ENCODE measurements around the gene UFSP2. TPM values are rescaled to one million over a fixed set of nuclear protein-coding genes. Genes with fewer than 3 reads are reported as not detected.

UFSP2 gene
- polyA plus RNA-seq, 1 donor (not counting 4 experiments of a cell fraction or from before 2014, with no cell fraction given), result 41.7 TPM

DNA sequence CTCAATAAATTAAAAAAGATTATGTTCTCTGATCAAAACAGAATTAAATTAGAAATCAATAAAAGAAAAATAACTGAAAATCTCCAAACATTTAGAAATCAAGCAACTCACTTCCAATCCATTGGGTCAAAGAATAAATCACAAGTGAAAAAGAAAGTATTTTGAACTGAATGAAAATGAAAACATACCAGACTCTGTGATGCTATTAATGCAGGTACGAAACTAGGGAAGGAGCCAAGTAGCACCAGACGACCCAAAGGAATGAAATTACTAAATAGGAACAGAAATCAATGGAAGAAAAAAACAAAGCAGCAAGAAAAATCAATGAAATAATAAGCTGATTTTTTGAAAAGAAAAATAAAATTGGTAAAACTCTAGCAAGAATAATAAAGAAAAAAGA lies 30.4 kb upstream of the UFSP2 start:
- FAIRE-seq (no peak), DNase-seq (ENCODE audit: low read depth, low spot score) (no peak)
- H4K20me1 ChIP-seq (ENCODE audit: control insufficient read depth, extremely low read depth, insufficient read depth, low read length), result no peaks in the 10 kb centered on the region
- H2AFZ ChIP-seq (ENCODE audit: control insufficient read depth, low read length), result no peak overlapping the region
- TF ChIP-seq EZH2 (IDR thresholded peaks at IDR 0.05; ENCODE audit: low read length), result no peak
- TF ChIP-seq, protein P1, sequence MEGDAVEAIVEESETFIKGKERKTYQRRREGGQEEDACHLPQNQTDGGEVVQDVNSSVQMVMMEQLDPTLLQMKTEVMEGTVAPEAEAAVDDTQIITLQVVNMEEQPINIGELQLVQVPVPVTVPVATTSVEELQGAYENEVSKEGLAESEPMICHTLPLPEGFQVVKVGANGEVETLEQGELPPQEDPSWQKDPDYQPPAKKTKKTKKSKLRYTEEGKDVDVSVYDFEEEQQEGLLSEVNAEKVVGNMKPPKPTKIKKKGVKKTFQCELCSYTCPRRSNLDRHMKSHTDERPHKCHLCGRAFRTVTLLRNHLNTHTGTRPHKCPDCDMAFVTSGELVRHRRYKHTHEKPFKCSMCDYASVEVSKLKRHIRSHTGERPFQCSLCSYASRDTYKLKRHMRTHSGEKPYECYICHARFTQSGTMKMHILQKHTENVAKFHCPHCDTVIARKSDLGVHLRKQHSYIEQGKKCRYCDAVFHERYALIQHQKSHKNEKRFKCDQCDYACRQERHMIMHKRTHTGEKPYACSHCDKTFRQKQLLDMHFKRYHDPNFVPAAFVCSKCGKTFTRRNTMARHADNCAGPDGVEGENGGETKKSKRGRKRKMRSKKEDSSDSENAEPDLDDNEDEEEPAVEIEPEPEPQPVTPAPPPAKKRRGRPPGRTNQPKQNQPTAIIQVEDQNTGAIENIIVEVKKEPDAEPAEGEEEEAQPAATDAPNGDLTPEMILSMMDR (optimal IDR thresholded peaks at IDR 0.05 in 1 of 3, IDR thresholded peaks at IDR 0.05 in 1 of 3, conservative IDR thresholded peaks at IDR 0.05 in 1 of 3; ENCODE audit: extremely low read depth in 1 of 3, insufficient read depth in 2 of 3, low read length in 3 of 3), result no peak
- no peaks in the 10 kb centered on the region for H3K27me3 ChIP-seq (ENCODE audit: control insufficient read depth, extremely low read depth, insufficient read depth, low read length)
- H3K4me2 ChIP-seq (ENCODE audit: control insufficient read depth, extremely low read depth, insufficient read depth, low read depth, low read length), result no peak overlapping the region
- no peaks in the 10 kb centered on the region for H3K79me2 ChIP-seq (ENCODE audit: control insufficient read depth, insufficient read depth, low read length)
- dilution Hi-C loops (cut with MboI; ENCODE audit: extremely low pct_ligation_motif_present, low sequenced_read_pairs), result no loop called here
- no peak overlapping the region for H3K9ac ChIP-seq (ENCODE audit: control insufficient read depth, extremely low read depth, insufficient read depth, low read length)
- H3K4me3 ChIP-seq (ENCODE audit: control insufficient read depth in 2 of 3, extremely low read depth in 1 of 3, insufficient read depth in 2 of 3, low read depth in 1 of 3, low read length in 3 of 3), result no peak overlapping the region
- no peaks in the 10 kb centered on the region for H3K9me1 ChIP-seq (ENCODE audit: control insufficient read depth, extremely low read depth, insufficient read depth, low read length)
- no peak overlapping the region for H3K27ac ChIP-seq (ENCODE audit: control insufficient read depth, insufficient read depth, low read length)
- H3K9me3 ChIP-seq (ENCODE audit: control insufficient read depth, low read depth, low read length), result no peaks in the 10 kb centered on the region
- no peaks in the 10 kb centered on the region for H3K36me3 ChIP-seq (ENCODE audit: control insufficient read depth in 2 of 2, extremely low read depth in 1 of 2, insufficient read depth in 2 of 2, low read length in 2 of 2)
- no peaks in the 10 kb centered on the region for H3K4me1 ChIP-seq (ENCODE audit: control insufficient read depth, extremely low read depth, insufficient read depth, low read length)

DNA sequence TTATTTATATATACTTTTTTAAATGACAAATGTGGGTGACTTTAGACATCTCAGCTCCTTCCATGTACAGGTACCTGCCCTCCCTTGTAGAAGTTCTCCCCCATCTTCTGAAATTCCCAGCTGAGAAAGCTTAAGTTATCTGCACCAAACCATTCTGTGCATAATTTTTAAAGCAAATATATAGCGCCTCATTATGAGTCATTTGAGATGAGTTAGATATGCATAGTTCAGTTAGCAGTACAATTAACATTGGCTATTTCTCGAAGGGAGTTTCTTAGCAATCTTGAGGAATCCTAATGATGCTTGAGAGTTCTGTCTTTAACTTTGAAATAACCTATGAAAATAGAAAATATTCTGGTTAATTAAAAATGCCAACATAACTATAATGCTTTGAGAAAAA lies 19.4 kb upstream of the UFSP2 start:
- H3K27ac ChIP-seq (ENCODE audit: control insufficient read depth, insufficient read depth, low read length), result no peak overlapping the region
- dilution Hi-C loops (cut with MboI; ENCODE audit: extremely low pct_ligation_motif_present, low sequenced_read_pairs), result no loop called here
- H3K9ac ChIP-seq (ENCODE audit: control insufficient read depth, extremely low read depth, insufficient read depth, low read length), result no peak overlapping the region
- H3K4me1 ChIP-seq (ENCODE audit: control insufficient read depth, extremely low read depth, insufficient read depth, low read length), result no peaks in the 10 kb centered on the region
- H3K79me2 ChIP-seq (ENCODE audit: control insufficient read depth, insufficient read depth, low read length), result no peaks in the 10 kb centered on the region
- no peak overlapping the region for H2AFZ ChIP-seq (ENCODE audit: control insufficient read depth, low read length)
- H4K20me1 ChIP-seq (ENCODE audit: control insufficient read depth, extremely low read depth, insufficient read depth, low read length), result no peaks in the 10 kb centered on the region
- H3K27me3 ChIP-seq (ENCODE audit: control insufficient read depth, extremely low read depth, insufficient read depth, low read length), result no peaks in the 10 kb centered on the region
- H3K36me3 ChIP-seq (ENCODE audit: control insufficient read depth in 2 of 2, extremely low read depth in 1 of 2, insufficient read depth in 2 of 2, low read length in 2 of 2), result no peaks in the 10 kb centered on the region
- H3K4me3 ChIP-seq (ENCODE audit: control insufficient read depth in 2 of 3, extremely low read depth in 1 of 3, insufficient read depth in 2 of 3, low read depth in 1 of 3, low read length in 3 of 3), result no peak overlapping the region
- TF ChIP-seq, protein P1 (optimal IDR thresholded peaks at IDR 0.05 in 1 of 3, IDR thresholded peaks at IDR 0.05 in 1 of 3, conservative IDR thresholded peaks at IDR 0.05 in 1 of 3; ENCODE audit: extremely low read depth in 1 of 3, insufficient read depth in 2 of 3, low read length in 3 of 3), result no peak
- TF ChIP-seq EZH2 (IDR thresholded peaks at IDR 0.05; ENCODE audit: low read length), result no peak
- FAIRE-seq (no peak), DNase-seq (ENCODE audit: low read depth, low spot score) (no peak)
- no peaks in the 10 kb centered on the region for H3K9me1 ChIP-seq (ENCODE audit: control insufficient read depth, extremely low read depth, insufficient read depth, low read length)
- no peak overlapping the region for H3K4me2 ChIP-seq (ENCODE audit: control insufficient read depth, extremely low read depth, insufficient read depth, low read depth, low read length)
- no peaks in the 10 kb centered on the region for H3K9me3 ChIP-seq (ENCODE audit: control insufficient read depth, low read depth, low read length)

Measured in keratinocyte (primary cell).